Memory B cell (primary cell): ENCODE measurements around the gene PARP15.

Experiments used
- ATAC-seq: fragments of 150-1000 bp; cut with Tn5 transposase; 2 replicates; pipeline ENCODE4 v1.10.0; 2021; ENCODE audit warnings: low read depth, mild to moderate bottlenecking, moderate library complexity
- DNase-seq, 2 donors: peaks; one replicate each; pipeline ENCODE4 v3.0.0; 2022; ENCODE audit warnings: low spot score in 2 of 2
- H3K27ac Mint-ChIP-seq: one replicate; pipeline ENCODE4 v1.8.0; 2022; ENCODE audit warnings: mild to moderate bottlenecking, moderate library complexity, mixed read lengths
- H3K27me3 Mint-ChIP-seq: one replicate; pipeline ENCODE4 v1.8.0; 2022; ENCODE audit warnings: mixed read lengths
- H3K36me3 Mint-ChIP-seq: one replicate; pipeline ENCODE4 v1.8.0; 2022; ENCODE audit warnings: mild to moderate bottlenecking, mixed read lengths
- H3K4me1 Mint-ChIP-seq: one replicate; pipeline ENCODE4 v1.8.0; 2022; ENCODE audit warnings: mixed read lengths
- H3K4me3 Mint-ChIP-seq: one replicate; pipeline ENCODE4 v1.8.0; 2022; ENCODE audit warnings: mild to moderate bottlenecking, moderate library complexity, mixed read lengths
- H3K9me3 Mint-ChIP-seq: one replicate; pipeline ENCODE4 v1.8.0; 2022; ENCODE audit warnings: mixed read lengths

PARP15 gene

DNA sequence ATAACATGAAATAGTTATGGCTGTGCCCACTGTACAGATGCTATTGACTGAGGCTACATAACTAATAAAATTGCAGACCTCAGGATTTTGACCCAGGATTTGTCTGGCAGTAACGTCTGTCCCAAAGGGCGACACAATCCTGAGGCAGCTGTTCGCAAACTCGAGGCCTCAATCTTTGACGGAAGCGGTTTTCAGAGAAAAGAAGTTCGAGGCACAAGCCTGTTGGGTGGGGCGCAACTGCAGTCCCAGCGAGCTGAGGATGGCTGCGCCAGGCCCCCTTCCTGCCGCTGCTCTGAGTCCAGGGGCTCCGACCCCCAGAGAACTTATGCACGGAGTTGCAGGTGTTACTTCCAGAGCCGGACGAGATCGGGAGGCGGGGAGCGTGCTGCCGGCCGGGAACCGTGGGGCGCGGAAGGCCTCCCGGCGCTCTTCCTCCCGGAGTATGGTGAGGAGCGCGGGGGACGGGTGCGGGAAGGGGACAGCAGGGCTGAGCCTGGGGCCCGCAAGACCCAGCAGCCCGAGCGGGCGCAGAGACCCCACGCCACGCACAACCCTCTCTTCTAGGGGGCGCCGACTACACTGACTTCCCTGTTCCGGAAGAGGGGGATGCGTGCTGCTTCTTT, at the start of gene PARP15:
Gene PARP15 (plus strand): TSS at position 242 of the 623 bp plus-strand sequence. CDS start 18 bp downstream, at position 260.
- peak; percentile 47 to 48 for DNase-seq
- Mint-ChIP-seq H3K4me3 (peak within 1 kb of the TSS; percentile 98), H3K4me1 (peaks cover 40% of the 10 kb centered on the region), H3K27me3 (no peaks in the 10 kb centered on the region), H3K27ac (peak within 1 kb of the TSS; percentile 96), H3K36me3 (peaks cover 17% of the 10 kb centered on the region), H3K9me3 (peaks cover 3% of the 10 kb centered on the region)
- no peak for ATAC-seq

DNA sequence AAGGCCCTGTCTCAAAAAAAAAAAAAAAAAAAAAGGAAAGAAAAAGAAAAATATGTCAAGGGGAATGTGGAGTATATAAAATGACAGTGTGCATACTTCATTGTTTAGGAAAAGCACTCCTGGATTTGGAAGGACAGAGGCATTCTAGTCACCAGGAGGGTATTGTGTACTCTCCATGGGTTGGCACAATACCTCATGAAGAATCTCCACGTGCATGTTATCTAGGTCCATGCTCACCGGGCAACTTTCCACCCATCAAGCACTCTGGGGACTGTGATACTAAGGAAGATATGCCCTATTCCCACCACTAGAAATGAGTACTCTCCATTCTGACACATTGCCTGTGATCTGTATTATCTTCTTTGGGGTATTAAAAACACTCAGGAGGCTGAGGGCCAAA, 47.3 kb upstream of the PARP15 start:
- peaks cover 40% of the 10 kb centered on the region for H3K36me3 Mint-ChIP-seq
- no peak for DNase-seq
- H3K9me3 Mint-ChIP-seq = no peaks in the 10 kb centered on the region
- no peak overlapping the region for H3K4me3 Mint-ChIP-seq
- H3K4me1 Mint-ChIP-seq = no peaks in the 10 kb centered on the region
- ATAC-seq = no peak
- no peak overlapping the region for H3K27ac Mint-ChIP-seq
- no peaks in the 10 kb centered on the region for H3K27me3 Mint-ChIP-seq

- Mint-ChIP-seq H3K4me3 (no peak overlapping the region), H3K4me1 (peaks cover 4% of the 10 kb centered on the region)
- DNase-seq = no peak
Observed at GRCh38 chr3:122533480-122533879, 44.0 kb upstream of the PARP15 start.

GRCh38 chr3:122533931-122534334, 43.5 kb upstream of the PARP15 start:
- H3K27ac Mint-ChIP-seq = no peak overlapping the region
- DNase-seq (no peak), ATAC-seq (no peak)
- H3K4me1 Mint-ChIP-seq = peaks cover 4% of the 10 kb centered on the region
- no peaks in the 10 kb centered on the region for H3K9me3 Mint-ChIP-seq
- H3K36me3 Mint-ChIP-seq = peaks cover 46% of the 10 kb centered on the region
- H3K4me3 Mint-ChIP-seq = no peak overlapping the region
- H3K27me3 Mint-ChIP-seq = no peaks in the 10 kb centered on the region

More at GRCh38 chr3:122533480-122533879, 44.0 kb upstream of the PARP15 start:
- peaks cover 44% of the 10 kb centered on the region for H3K36me3 Mint-ChIP-seq
- no peaks in the 10 kb centered on the region for H3K9me3 Mint-ChIP-seq
- H3K27ac Mint-ChIP-seq = no peak overlapping the region
- no peaks in the 10 kb centered on the region for H3K27me3 Mint-ChIP-seq
- no peak for ATAC-seq

DNA sequence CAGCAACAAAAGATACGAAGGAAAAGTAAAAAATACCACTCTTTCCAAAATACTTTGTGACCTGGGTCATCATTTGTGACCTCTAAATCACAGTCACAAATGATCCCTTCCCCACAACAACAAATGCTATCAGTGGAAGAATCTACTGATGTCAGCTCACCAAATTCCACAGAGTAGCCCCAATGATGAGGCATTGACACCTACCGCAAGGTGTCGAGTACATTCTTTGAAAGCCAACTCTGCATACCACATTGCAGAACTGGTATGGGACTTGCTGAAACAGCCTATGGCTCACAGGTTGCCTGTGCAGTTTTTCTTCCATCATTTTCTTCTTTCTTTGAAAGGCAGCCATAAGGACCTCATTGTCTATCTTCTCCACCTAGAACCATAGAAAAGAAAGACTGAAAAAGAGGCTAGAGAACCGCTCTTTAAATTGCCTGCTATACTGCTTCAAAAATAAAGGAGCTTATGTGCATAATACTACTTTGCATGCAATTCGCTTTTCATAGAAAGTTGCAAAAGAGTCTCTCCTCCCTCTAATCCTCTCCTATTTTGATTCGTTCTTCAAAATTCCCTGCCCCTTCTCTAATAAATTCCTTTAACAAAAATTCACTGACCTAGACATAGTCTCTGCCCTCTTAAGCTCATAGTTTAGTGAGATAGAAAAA, 41.4 kb upstream of the PARP15 start:
- Mint-ChIP-seq H3K4me1 (peaks cover 7% of the 10 kb centered on the region), H3K4me3 (no peak overlapping the region), H3K27me3 (no peaks in the 10 kb centered on the region), H3K36me3 (peaks cover 57% of the 10 kb centered on the region), H3K27ac (no peak overlapping the region), H3K9me3 (no peaks in the 10 kb centered on the region)
- ATAC-seq (no peak), DNase-seq (no peak)

DNA sequence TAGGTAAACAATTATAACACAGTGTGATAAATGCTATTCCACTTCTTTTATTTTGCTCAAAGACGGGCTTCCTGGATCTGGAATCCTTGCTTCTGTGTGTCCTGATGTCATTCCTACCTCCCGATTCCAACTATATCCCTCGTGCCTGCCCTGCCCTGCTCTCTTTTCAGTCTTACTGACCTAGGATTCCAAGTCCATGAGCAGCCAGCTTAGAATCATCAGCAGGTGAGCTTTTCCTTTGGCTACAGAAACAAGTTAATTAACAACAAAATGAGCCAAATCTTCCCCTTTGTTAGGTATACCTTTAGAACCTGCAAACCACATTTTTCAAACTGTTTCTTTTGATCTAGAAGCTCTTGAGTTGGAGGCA, 40.8 kb upstream of the PARP15 start:
- H3K9me3 Mint-ChIP-seq = no peaks in the 10 kb centered on the region
- no peaks in the 10 kb centered on the region for H3K27me3 Mint-ChIP-seq
- peaks cover 57% of the 10 kb centered on the region for H3K36me3 Mint-ChIP-seq
- H3K4me3 Mint-ChIP-seq = no peak overlapping the region
- ATAC-seq (no peak), DNase-seq (no peak)
- H3K4me1 Mint-ChIP-seq = peaks cover 7% of the 10 kb centered on the region
- H3K27ac Mint-ChIP-seq = peak overlapping the region; percentile 21

DNA sequence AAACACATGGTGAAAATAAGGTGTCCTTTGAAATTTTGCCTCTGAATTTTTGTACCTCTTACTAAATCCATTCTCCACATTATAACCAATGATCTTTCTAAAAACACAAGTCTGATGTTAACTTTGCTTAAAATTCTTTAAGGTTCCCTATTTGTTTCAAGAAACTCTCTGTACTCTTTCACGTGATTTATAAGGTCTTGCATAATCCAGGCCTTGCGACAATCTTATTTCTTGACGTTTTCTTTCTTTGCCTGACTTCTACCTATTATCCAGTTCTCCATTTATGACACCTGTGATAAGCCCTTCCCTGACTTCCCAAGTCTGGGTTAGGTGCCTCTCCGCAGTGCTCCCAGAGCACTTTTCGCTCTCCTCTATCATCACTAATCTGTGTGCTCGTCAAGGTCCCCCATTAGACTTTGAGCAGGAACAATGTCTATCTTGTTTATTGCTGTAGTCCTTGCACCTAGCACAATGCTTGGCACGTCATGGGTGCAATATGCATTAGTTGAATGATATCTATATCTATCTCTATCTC, 38.4 kb upstream of the PARP15 start:
- Mint-ChIP-seq H3K4me3 (no peak overlapping the region), H3K9me3 (no peaks in the 10 kb centered on the region), H3K4me1 (peaks cover 7% of the 10 kb centered on the region), H3K27me3 (no peaks in the 10 kb centered on the region), H3K27ac (peak overlapping the region; percentile 45), H3K36me3 (peaks cover 43% of the 10 kb centered on the region)
- DNase-seq = no peak
- no peak for ATAC-seq

- H3K27me3 Mint-ChIP-seq = no peaks in the 10 kb centered on the region
- H3K27ac Mint-ChIP-seq = no peak overlapping the region
- H3K9me3 Mint-ChIP-seq = no peaks in the 10 kb centered on the region
- H3K4me1 Mint-ChIP-seq = no peaks in the 10 kb centered on the region
- DNase-seq (no peak), ATAC-seq (no peak)
- H3K36me3 Mint-ChIP-seq = peaks cover 39% of the 10 kb centered on the region
- H3K4me3 Mint-ChIP-seq = no peak overlapping the region
Observed at GRCh38 chr3:122546151-122546550, 31.3 kb upstream of the PARP15 start.

DNA sequence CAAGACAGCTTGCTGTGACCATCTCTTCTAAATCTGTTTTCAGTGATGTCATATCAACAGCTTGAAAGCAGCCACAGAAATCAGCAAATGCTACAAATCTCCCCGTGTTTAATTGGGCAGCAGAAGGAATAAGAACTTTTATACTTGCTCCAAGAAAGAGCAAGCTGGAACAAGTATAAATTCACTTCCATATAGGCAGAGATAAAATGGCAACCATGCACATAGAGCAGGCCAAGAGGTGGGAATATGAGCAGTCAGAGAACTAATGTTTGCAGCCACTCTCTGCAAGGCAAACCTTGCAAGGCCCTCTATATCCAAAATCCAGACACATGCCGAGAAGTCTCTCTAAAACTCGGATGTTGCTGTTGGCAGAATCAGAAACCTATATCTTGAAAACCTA, 29.4 kb upstream of the PARP15 start:
- peaks cover 42% of the 10 kb centered on the region for H3K36me3 Mint-ChIP-seq
- ATAC-seq = no peak
- no peaks in the 10 kb centered on the region for H3K27me3 Mint-ChIP-seq
- no peaks in the 10 kb centered on the region for H3K9me3 Mint-ChIP-seq
- no peak overlapping the region for H3K4me3 Mint-ChIP-seq
- DNase-seq = no peak
- H3K27ac Mint-ChIP-seq = no peak overlapping the region
- H3K4me1 Mint-ChIP-seq = no peaks in the 10 kb centered on the region

GRCh38 chr3:122548619-122549018, 28.8 kb upstream of the PARP15 start:
- Mint-ChIP-seq H3K27ac (no peak overlapping the region), H3K36me3 (peaks cover 45% of the 10 kb centered on the region), H3K9me3 (no peaks in the 10 kb centered on the region), H3K27me3 (no peaks in the 10 kb centered on the region), H3K4me1 (no peaks in the 10 kb centered on the region), H3K4me3 (no peak overlapping the region)
- ATAC-seq (no peak), DNase-seq (no peak)

- peaks cover 48% of the 10 kb centered on the region for H3K36me3 Mint-ChIP-seq
- H3K27ac Mint-ChIP-seq = no peak overlapping the region
- no peak overlapping the region for H3K4me3 Mint-ChIP-seq
- no peak for ATAC-seq
- DNase-seq = no peak
- peaks cover 9% of the 10 kb centered on the region for H3K4me1 Mint-ChIP-seq
- no peaks in the 10 kb centered on the region for H3K9me3 Mint-ChIP-seq
- no peaks in the 10 kb centered on the region for H3K27me3 Mint-ChIP-seq
Observed at GRCh38 chr3:122553171-122553570, 24.3 kb upstream of the PARP15 start.

DNA sequence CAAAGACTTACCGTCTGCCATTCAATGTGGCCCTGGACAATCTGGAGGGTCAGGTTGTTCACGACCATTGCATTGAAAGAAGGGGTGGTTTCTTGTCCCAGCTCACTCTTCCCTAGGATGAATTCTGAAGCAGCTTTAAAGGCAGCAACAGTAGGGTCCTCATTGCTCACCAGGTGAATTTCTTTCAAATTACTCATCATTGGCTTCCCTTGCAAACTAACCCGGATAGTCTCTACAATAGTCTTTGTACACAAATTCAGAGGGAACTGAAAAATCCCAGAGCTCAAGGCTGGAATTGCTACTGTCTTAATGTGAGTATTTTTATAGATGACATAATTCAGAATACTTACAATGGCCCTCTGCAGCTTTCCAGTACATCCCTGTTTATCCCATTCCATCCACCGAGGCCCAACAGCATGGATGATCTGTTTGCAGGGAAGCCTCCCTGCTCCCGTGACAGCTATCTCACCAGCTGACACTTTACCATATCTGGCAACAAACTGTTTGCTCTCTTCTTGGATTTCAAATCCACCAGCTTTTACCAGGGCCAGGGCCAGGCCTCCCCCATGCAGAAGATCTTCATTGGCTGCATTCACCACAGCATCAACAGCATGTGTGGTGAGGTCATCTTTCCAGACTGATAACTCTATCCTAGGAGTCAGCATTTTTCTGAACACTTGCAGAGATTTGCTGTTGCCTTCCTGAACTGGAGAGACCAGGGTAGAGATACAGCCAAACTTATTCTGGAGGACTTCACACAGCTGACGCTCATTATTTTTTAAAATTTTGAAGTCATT, 22.0 kb upstream of the PARP15 start:
- ATAC-seq (no peak), DNase-seq (no peak)
- peaks cover 42% of the 10 kb centered on the region for H3K36me3 Mint-ChIP-seq
- H3K27ac Mint-ChIP-seq = no peak overlapping the region
- peaks cover 13% of the 10 kb centered on the region for H3K4me1 Mint-ChIP-seq
- no peaks in the 10 kb centered on the region for H3K9me3 Mint-ChIP-seq
- no peaks in the 10 kb centered on the region for H3K27me3 Mint-ChIP-seq
- no peak overlapping the region for H3K4me3 Mint-ChIP-seq

GRCh38 chr3:122557356-122557755, 20.1 kb upstream of the PARP15 start:
- Mint-ChIP-seq H3K9me3 (no peaks in the 10 kb centered on the region), H3K27ac (no peak overlapping the region), H3K4me1 (peaks cover 26% of the 10 kb centered on the region), H3K36me3 (peaks cover 35% of the 10 kb centered on the region), H3K4me3 (no peak overlapping the region), H3K27me3 (no peaks in the 10 kb centered on the region)
- no peak for ATAC-seq
- no peak for DNase-seq

- Mint-ChIP-seq H3K27ac (no peak overlapping the region), H3K4me3 (no peak overlapping the region), H3K4me1 (peaks cover 37% of the 10 kb centered on the region), H3K9me3 (no peaks in the 10 kb centered on the region), H3K36me3 (peaks cover 31% of the 10 kb centered on the region), H3K27me3 (no peaks in the 10 kb centered on the region)
- DNase-seq = no peak
- no peak for ATAC-seq
Observed at GRCh38 chr3:122558605-122559004, 18.8 kb upstream of the PARP15 start.
